ENCODE data around the gene KRTAP1-5.

GRCh38 chr17:41052566-41052965 lies 25.6 kb upstream of the KRTAP1-5 start:
- TF ChIP-seq, protein P1, sequence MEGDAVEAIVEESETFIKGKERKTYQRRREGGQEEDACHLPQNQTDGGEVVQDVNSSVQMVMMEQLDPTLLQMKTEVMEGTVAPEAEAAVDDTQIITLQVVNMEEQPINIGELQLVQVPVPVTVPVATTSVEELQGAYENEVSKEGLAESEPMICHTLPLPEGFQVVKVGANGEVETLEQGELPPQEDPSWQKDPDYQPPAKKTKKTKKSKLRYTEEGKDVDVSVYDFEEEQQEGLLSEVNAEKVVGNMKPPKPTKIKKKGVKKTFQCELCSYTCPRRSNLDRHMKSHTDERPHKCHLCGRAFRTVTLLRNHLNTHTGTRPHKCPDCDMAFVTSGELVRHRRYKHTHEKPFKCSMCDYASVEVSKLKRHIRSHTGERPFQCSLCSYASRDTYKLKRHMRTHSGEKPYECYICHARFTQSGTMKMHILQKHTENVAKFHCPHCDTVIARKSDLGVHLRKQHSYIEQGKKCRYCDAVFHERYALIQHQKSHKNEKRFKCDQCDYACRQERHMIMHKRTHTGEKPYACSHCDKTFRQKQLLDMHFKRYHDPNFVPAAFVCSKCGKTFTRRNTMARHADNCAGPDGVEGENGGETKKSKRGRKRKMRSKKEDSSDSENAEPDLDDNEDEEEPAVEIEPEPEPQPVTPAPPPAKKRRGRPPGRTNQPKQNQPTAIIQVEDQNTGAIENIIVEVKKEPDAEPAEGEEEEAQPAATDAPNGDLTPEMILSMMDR (IDR thresholded peaks at IDR 0.05) = no peak
- TF ChIP-seq REST (IDR thresholded peaks at IDR 0.05; ENCODE audit: insufficient read depth in 1 of 2, low read depth in 2 of 2, low read length in 1 of 2) (no peak), POLR2AphosphoS5 (IDR thresholded peaks at IDR 0.05; ENCODE audit: low read depth, low read length) (no peak), SIN3A (IDR thresholded peaks at IDR 0.05; ENCODE audit: borderline replicate concordance, insufficient read depth, low read depth, low read length) (no peak), TCF7L2 (IDR thresholded peaks at IDR 0.05; ENCODE audit: low read depth, low read length) (no peak)
